Keratinocyte (primary cell): ENCODE results near the gene XKR3.
"Not testable (repeated sequence)": the region's sequence is repeated elsewhere in the genome, so short reads cannot be mapped to it uniquely, and the experiment has no call there.

Experiments used
- EZH2 ChIP-seq: IDR thresholded peaks from one replicate; pipeline ENCODE4 v1.6.1; 2012; ENCODE audit warnings: inconsistent platforms, mild to moderate bottlenecking, low read length, moderate library complexity
- TF ChIP-seq, protein P1 (sequence below), 3 experiments: IDR thresholded peaks in 1 of 3; conservative IDR thresholded peaks in 1 of 3; optimal IDR thresholded peaks in 1 of 3; 2 replicates in 2 of 3; 3 replicates in 1 of 3; pipeline versions ENCODE3 to v1.5.1; 2011; ENCODE audit warnings: low read length in 3 of 3, mild to moderate bottlenecking in 3 of 3, moderate library complexity in 2 of 3, control low read depth in 1 of 3, inconsistent platforms in 1 of 3; ENCODE audit not compliant: insufficient read depth in 2 of 3; ENCODE audit errors: extremely low read depth in 1 of 3

GRCh38 chr22:16851268-16851996 lies 26.2 kb upstream of the XKR3 start:
- TF ChIP-seq, protein P1, sequence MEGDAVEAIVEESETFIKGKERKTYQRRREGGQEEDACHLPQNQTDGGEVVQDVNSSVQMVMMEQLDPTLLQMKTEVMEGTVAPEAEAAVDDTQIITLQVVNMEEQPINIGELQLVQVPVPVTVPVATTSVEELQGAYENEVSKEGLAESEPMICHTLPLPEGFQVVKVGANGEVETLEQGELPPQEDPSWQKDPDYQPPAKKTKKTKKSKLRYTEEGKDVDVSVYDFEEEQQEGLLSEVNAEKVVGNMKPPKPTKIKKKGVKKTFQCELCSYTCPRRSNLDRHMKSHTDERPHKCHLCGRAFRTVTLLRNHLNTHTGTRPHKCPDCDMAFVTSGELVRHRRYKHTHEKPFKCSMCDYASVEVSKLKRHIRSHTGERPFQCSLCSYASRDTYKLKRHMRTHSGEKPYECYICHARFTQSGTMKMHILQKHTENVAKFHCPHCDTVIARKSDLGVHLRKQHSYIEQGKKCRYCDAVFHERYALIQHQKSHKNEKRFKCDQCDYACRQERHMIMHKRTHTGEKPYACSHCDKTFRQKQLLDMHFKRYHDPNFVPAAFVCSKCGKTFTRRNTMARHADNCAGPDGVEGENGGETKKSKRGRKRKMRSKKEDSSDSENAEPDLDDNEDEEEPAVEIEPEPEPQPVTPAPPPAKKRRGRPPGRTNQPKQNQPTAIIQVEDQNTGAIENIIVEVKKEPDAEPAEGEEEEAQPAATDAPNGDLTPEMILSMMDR (optimal IDR thresholded peaks at IDR 0.05 in 1 of 3, IDR thresholded peaks at IDR 0.05 in 1 of 3, conservative IDR thresholded peaks at IDR 0.05 in 1 of 3; ENCODE audit: extremely low read depth in 1 of 3, insufficient read depth in 2 of 3, low read length in 3 of 3): not testable (repeated sequence)
- not testable (repeated sequence) for TF ChIP-seq EZH2
